ENCODE measurements around the gene MDP1.

The MDP1 gene

DNA sequence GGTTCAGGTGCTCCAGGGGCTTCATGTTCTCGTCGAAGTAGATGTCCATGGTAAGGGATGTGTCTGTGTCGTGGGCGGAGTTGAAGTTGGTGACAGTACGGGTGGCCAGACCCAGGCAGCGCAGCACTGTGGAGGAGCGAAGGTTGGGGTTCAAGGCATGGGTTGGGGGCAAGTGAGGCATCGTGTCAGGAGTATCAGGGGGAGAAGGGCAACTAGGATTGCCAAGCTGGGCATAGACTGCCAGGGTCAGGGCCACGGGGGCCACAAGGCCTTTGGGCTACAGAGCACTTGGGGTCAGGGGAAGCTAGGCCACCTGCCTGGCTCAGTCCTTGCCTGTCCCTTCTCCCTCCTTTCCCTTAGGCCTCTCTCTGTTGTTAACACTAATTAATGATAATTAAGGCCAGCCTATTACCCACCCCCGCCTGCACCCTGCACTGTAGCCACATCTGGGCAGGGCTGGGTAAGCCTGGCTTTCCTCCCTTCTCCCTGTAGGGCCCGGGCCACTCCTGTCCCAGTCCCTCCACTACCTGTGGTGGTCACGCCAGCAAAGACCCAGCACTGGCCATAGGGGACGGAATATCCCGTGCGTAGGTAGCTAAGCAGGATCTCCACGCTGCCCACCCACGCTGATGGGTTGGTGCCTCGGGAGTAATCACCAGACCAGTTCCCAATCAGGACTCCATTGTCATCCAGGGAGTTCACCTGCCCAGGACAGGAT is 42.8 kb upstream of the MDP1 start:
- TF ChIP-seq POLR2AphosphoS5 (IDR thresholded peaks at IDR 0.05; ENCODE audit: low read depth, low read length) (no peak), FOXP2 (optimal IDR thresholded peaks at IDR 0.05; ENCODE audit: borderline replicate concordance, extremely low read depth, extremely low read length, insufficient read depth) (no peak), TAF1 (IDR thresholded peaks at IDR 0.05; ENCODE audit: borderline replicate concordance, insufficient read depth, low read length) (no peak), SIN3A (IDR thresholded peaks at IDR 0.05; ENCODE audit: borderline replicate concordance, insufficient read depth, low read length) (no peak)
- TF ChIP-seq, protein P1, sequence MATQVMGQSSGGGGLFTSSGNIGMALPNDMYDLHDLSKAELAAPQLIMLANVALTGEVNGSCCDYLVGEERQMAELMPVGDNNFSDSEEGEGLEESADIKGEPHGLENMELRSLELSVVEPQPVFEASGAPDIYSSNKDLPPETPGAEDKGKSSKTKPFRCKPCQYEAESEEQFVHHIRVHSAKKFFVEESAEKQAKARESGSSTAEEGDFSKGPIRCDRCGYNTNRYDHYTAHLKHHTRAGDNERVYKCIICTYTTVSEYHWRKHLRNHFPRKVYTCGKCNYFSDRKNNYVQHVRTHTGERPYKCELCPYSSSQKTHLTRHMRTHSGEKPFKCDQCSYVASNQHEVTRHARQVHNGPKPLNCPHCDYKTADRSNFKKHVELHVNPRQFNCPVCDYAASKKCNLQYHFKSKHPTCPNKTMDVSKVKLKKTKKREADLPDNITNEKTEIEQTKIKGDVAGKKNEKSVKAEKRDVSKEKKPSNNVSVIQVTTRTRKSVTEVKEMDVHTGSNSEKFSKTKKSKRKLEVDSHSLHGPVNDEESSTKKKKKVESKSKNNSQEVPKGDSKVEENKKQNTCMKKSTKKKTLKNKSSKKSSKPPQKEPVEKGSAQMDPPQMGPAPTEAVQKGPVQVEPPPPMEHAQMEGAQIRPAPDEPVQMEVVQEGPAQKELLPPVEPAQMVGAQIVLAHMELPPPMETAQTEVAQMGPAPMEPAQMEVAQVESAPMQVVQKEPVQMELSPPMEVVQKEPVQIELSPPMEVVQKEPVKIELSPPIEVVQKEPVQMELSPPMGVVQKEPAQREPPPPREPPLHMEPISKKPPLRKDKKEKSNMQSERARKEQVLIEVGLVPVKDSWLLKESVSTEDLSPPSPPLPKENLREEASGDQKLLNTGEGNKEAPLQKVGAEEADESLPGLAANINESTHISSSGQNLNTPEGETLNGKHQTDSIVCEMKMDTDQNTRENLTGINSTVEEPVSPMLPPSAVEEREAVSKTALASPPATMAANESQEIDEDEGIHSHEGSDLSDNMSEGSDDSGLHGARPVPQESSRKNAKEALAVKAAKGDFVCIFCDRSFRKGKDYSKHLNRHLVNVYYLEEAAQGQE (IDR thresholded peaks at IDR 0.05; ENCODE audit: insufficient read depth in 1 of 2, low read depth in 2 of 2, low read length in 2 of 2), result no peak

DNA sequence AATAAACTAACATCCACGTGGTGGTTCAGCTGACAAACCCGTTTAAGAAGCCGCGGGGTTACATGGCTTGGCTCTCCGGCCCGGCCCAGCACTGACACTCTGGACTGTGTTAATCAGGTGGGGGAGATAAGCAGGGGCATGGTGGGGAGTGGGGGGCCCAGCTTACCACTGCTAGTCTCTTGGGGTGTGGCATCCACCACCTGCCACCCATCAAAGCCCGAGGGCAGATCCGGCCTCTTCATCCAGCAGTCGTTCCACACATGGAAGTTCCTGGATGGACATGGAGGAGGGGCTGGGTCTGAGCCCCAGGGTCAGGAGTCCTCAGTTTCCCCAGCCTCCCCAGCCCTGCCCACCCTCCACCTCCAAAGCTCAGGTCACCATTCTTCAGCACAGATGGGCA is 42.3 kb upstream of the MDP1 start:
- no peak for TF ChIP-seq POLR2AphosphoS5 (IDR thresholded peaks at IDR 0.05; ENCODE audit: low read depth, low read length)
- TF ChIP-seq SIN3A (IDR thresholded peaks at IDR 0.05; ENCODE audit: borderline replicate concordance, insufficient read depth, low read length), result no peak
- TF ChIP-seq FOXP2 (optimal IDR thresholded peaks at IDR 0.05; ENCODE audit: borderline replicate concordance, extremely low read depth, extremely low read length, insufficient read depth), result no peak
- TF ChIP-seq TAF1 (IDR thresholded peaks at IDR 0.05; ENCODE audit: borderline replicate concordance, insufficient read depth, low read length), result no peak
- TF ChIP-seq, protein P1 (IDR thresholded peaks at IDR 0.05; ENCODE audit: insufficient read depth in 1 of 2, low read depth in 2 of 2, low read length in 2 of 2), result no peak

- TF ChIP-seq TAF1 (IDR thresholded peaks at IDR 0.05; ENCODE audit: borderline replicate concordance, insufficient read depth, low read length) (no peak), FOXP2 (optimal IDR thresholded peaks at IDR 0.05; ENCODE audit: borderline replicate concordance, extremely low read depth, extremely low read length, insufficient read depth) (no peak), POLR2AphosphoS5 (IDR thresholded peaks at IDR 0.05; ENCODE audit: low read depth, low read length) (no peak), SIN3A (IDR thresholded peaks at IDR 0.05; ENCODE audit: borderline replicate concordance, insufficient read depth, low read length) (no peak)
- TF ChIP-seq, protein P1 (IDR thresholded peaks at IDR 0.05; ENCODE audit: insufficient read depth in 1 of 2, low read depth in 2 of 2, low read length in 2 of 2), result no peak
These were observed 41.1 kb upstream of the MDP1 start for GRCh38 chr14:24256960-24257359.

DNA sequence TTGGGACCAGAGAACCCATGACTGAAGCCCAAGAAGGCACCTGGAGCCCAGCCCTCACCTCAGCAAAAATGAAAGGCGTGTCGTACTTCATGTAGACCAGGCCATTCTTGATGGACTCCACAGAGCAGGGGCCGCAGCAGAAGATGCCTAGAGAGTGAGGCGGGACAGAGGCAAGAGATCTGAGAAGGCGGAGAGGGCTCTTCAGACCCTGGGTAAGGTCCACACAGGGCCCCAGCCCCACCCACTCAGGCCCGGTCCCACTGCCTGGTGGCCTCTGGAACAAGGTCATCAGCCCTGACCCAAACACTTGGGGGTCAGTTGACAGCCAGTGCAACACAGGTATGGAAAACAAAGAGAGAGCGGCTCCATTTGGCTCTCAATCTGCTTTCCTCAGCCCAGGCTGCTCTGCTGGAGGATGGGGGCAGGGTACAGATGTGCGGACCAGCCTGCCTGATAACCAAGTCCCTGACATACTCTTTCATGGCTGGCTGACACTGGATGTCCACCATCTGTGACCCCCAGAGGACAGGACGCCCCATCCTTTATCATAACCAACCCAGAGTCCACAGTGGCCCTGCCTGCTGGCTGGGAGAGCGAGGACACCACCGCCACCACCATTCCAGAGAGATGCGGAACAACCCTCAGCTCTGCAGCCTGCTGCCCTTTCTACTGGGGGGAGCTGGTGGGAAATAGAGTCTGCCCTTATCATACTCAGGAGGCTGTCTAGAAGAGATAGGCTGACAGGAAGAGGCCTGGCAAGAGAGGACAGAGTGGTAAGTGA is 40.3 kb upstream of the MDP1 start:
- no peak for TF ChIP-seq SIN3A (IDR thresholded peaks at IDR 0.05; ENCODE audit: borderline replicate concordance, insufficient read depth, low read length)
- TF ChIP-seq, protein P1 (IDR thresholded peaks at IDR 0.05; ENCODE audit: insufficient read depth in 1 of 2, low read depth in 2 of 2, low read length in 2 of 2), result no peak
- TF ChIP-seq TAF1 (IDR thresholded peaks at IDR 0.05; ENCODE audit: borderline replicate concordance, insufficient read depth, low read length), result no peak
- no peak for TF ChIP-seq FOXP2 (optimal IDR thresholded peaks at IDR 0.05; ENCODE audit: borderline replicate concordance, extremely low read depth, extremely low read length, insufficient read depth)
- TF ChIP-seq POLR2AphosphoS5 (IDR thresholded peaks at IDR 0.05; ENCODE audit: low read depth, low read length), result no peak
